Measurements from ENCODE around the gene NOX5. TPM values are rescaled to one million over a fixed set of nuclear protein-coding genes. Genes with fewer than 3 reads are reported as not detected.

NOX5 gene
- total and polyA plus RNA-seq, 10 of the 15 experiments (the other 5 are each of a cell fraction or from before 2014, with no cell fraction given) = not detected

- Histone ChIP-seq H3K27ac (ENCODE audit: control insufficient read depth, insufficient read depth) (no peak overlapping the region), H4K20me1 (ENCODE audit: control insufficient read depth, insufficient read depth) (no peaks in the 10 kb centered on the region), H3K9ac (ENCODE audit: control insufficient read depth, insufficient read depth, low read length) (no peak overlapping the region), H3K27me3 (replicated peaks in 1 of 2; ENCODE audit: control insufficient read depth in 2 of 2, insufficient read depth in 2 of 2, low read length in 1 of 2) (peaks cover 0 to 1% of the 10 kb centered on the region in 2 experiments; a peak in 2 of 4 replicates), H3K4me3 (no peak overlapping the region), H3K36me3 (ENCODE audit: control insufficient read depth in 2 of 2, insufficient read depth in 2 of 2, low read length in 1 of 2) (no peaks in the 10 kb centered on the region), H2AFZ (ENCODE audit: control insufficient read depth, low read depth, low read length) (no peak overlapping the region), H3K4me2 (ENCODE audit: control insufficient read depth, insufficient read depth) (no peak overlapping the region), H3K4me1 (ENCODE audit: control insufficient read depth, insufficient read depth, low read length) (no peaks in the 10 kb centered on the region), H3K79me2 (ENCODE audit: control insufficient read depth, insufficient read depth, low read length) (no peaks in the 10 kb centered on the region), H3K9me3 (replicated peaks; ENCODE audit: control insufficient read depth, insufficient read depth, low read length) (no peaks in the 10 kb centered on the region)
- TF ChIP-seq ELK1 (IDR thresholded peaks at IDR 0.05; ENCODE audit: low read depth, low read length) = no peak
- TF ChIP-seq RAD21 (IDR thresholded peaks at IDR 0.05; ENCODE audit: insufficient read depth, low read depth, low read length) = no peak
- TF ChIP-seq E4F1 (IDR thresholded peaks at IDR 0.05; ENCODE audit: borderline replicate concordance, partially characterized antibody) = no peak
- no peak for TF ChIP-seq ETV6 (conservative IDR thresholded peaks at IDR 0.05 in 1 of 2, IDR thresholded peaks at IDR 0.05 in 1 of 2; ENCODE audit: borderline replicate concordance in 1 of 2, low read depth in 1 of 2)
- TF ChIP-seq SIN3A (IDR thresholded peaks at IDR 0.05; ENCODE audit: low read depth, low read length) = no peak
- no peak for TF ChIP-seq ATF2 (IDR thresholded peaks at IDR 0.05; ENCODE audit: low read length)
- no peak for TF ChIP-seq KAT2A (conservative IDR thresholded peaks at IDR 0.05; ENCODE audit: control insufficient read depth, low read depth, low read length)
- TF ChIP-seq SPI1 (IDR thresholded peaks at IDR 0.05; ENCODE audit: borderline replicate concordance, insufficient read depth, low read depth, low read length) = no peak
- TF ChIP-seq REST (IDR thresholded peaks at IDR 0.05; ENCODE audit: low read depth, low read length) = no peak
- TF ChIP-seq STAT3 (IDR thresholded peaks at IDR 0.05; ENCODE audit: low read depth, low read length) = no peak
- no peak for TF ChIP-seq CBX5 (IDR thresholded peaks at IDR 0.05; ENCODE audit: low read depth)
- no peak for TF ChIP-seq NFYB (IDR thresholded peaks at IDR 0.05; ENCODE audit: insufficient read depth, low read depth, low read length)
- FAIRE-seq (no peak), ATAC-seq (no peak), DNase-seq (ENCODE audit: low read depth, low spot score) (no peak)
- CTCF ChIA-PET = no interaction called here
- SMC1A ChIA-PET (ENCODE audit: uncharacterized antibody, unreplicated experiment) = no interaction called here
- POLR2A ChIA-PET = no interaction called here
- no TSS peak for BruUV-seq (replicated peaks)
- in situ Hi-C loops (cut with MboI) (no loop called here), intact Hi-C loops (cut with micrococcal nuclease; ENCODE audit: unreplicated experiment) (no loop called here)
- WGBS (ENCODE audit: insufficient coverage, insufficient replicate concordance, low lambda C conversion rate, missing lambda C conversion rate) = 44% methylated on average over 3 of the region's 3 CpGs
- RAD21 ChIA-PET (ENCODE audit: unreplicated experiment) = no interaction called here
Observed at GRCh38 chr15:68984586-68984985, 29.9 kb upstream of the NOX5 start.
